ENCODE data around the gene CXCL8.

GRCh38 chr4:73721909-73722308 is 18.5 kb upstream of the CXCL8 start:
- TF ChIP-seq, protein P1, sequence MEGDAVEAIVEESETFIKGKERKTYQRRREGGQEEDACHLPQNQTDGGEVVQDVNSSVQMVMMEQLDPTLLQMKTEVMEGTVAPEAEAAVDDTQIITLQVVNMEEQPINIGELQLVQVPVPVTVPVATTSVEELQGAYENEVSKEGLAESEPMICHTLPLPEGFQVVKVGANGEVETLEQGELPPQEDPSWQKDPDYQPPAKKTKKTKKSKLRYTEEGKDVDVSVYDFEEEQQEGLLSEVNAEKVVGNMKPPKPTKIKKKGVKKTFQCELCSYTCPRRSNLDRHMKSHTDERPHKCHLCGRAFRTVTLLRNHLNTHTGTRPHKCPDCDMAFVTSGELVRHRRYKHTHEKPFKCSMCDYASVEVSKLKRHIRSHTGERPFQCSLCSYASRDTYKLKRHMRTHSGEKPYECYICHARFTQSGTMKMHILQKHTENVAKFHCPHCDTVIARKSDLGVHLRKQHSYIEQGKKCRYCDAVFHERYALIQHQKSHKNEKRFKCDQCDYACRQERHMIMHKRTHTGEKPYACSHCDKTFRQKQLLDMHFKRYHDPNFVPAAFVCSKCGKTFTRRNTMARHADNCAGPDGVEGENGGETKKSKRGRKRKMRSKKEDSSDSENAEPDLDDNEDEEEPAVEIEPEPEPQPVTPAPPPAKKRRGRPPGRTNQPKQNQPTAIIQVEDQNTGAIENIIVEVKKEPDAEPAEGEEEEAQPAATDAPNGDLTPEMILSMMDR (IDR thresholded peaks at IDR 0.05; ENCODE audit: low read length), result no peak
- no peak for TF ChIP-seq EZH2 (IDR thresholded peaks at IDR 0.05; ENCODE audit: borderline replicate concordance, low read length)
